Peyer's patch (tissue), 4 donors: ENCODE data around the gene ZNF385D.

Experiments used
- POLR2A ChIP-seq, 2 donors: fragments of 450-650 bp; IDR thresholded peaks; one replicate each; pipeline ENCODE4 v1.5.1; 2017; ENCODE audit warnings: antibody characterized with exemption in 2 of 2, mild to moderate bottlenecking in 2 of 2, moderate library complexity in 2 of 2
- TF ChIP-seq, protein P1 (sequence below), 6 experiments: fragments of 450-650 bp in 4 of 6; fragments of 200-600 bp in 2 of 6; sonication (generic) in 1 of 6; IDR thresholded peaks; one replicate each; pipeline ENCODE4 v1.5.1; 2017 to 2019; ENCODE audit warnings: antibody characterized with exemption in 6 of 6, mild to moderate bottlenecking in 3 of 6, moderate library complexity in 1 of 6

- TF ChIP-seq, protein P1, sequence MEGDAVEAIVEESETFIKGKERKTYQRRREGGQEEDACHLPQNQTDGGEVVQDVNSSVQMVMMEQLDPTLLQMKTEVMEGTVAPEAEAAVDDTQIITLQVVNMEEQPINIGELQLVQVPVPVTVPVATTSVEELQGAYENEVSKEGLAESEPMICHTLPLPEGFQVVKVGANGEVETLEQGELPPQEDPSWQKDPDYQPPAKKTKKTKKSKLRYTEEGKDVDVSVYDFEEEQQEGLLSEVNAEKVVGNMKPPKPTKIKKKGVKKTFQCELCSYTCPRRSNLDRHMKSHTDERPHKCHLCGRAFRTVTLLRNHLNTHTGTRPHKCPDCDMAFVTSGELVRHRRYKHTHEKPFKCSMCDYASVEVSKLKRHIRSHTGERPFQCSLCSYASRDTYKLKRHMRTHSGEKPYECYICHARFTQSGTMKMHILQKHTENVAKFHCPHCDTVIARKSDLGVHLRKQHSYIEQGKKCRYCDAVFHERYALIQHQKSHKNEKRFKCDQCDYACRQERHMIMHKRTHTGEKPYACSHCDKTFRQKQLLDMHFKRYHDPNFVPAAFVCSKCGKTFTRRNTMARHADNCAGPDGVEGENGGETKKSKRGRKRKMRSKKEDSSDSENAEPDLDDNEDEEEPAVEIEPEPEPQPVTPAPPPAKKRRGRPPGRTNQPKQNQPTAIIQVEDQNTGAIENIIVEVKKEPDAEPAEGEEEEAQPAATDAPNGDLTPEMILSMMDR (IDR thresholded peaks at IDR 0.05): no peak
- no peak for TF ChIP-seq POLR2A (IDR thresholded peaks at IDR 0.05)
These were observed 106.7 kb downstream of the ZNF385D start for GRCh38 chr3:21644268-21644667.
